HG03064 (cell line): ENCODE measurements around the gene THAP4.

Experiments
- ATAC-seq: cut with Tn5 transposase; IDR thresholded peaks from one replicate; pipeline ENCODE4 v1.9.1; 2021; ENCODE audit warnings: low read depth; ENCODE audit not compliant: unreplicated experiment

The THAP4 gene

GRCh38 chr2:241534701-241535375 lies 102.1 kb downstream of the THAP4 start:
- ATAC-seq: no peak
